Psoas muscle (tissue), 8 donors: ENCODE results near the gene GPC1. TPM values are rescaled to one million over a fixed set of nuclear protein-coding genes. Genes with fewer than 3 reads are reported as not detected.

Experiments used
- ATAC-seq, 4 donors: fragments of 200-7000 bp; cut with Tn5 transposase; one replicate each; pipeline ENCODE4 v1.9.1; 2020; ENCODE audit warnings: moderate library complexity in 3 of 4, mild to moderate bottlenecking in 2 of 4
- DNase-seq, 2 donors: peaks; one replicate each; pipeline ENCODE4 v3.0.0-alpha.2; 2020
- H3K27ac ChIP-seq: fragments of 200-600 bp; one replicate; pipeline ENCODE4 v1.8.0; 2022
- H3K27me3 ChIP-seq, 3 donors: fragments of 200-600 bp in 1 of 3; one replicate each; pipeline versions ENCODE4 v1.6.1 to v1.8.0; 2013 to 2022; ENCODE audit warnings: low read length in 2 of 3, mild to moderate bottlenecking in 2 of 3, moderate library complexity in 1 of 3; ENCODE audit not compliant: insufficient read depth in 3 of 3
- H3K36me3 ChIP-seq, 2 donors: fragments of 200-600 bp in 1 of 2; one replicate each; pipeline versions ENCODE4 v1.6.1 to v1.8.0; 2013 to 2022; ENCODE audit warnings: low read depth in 1 of 2, mild to moderate bottlenecking in 1 of 2, moderate library complexity in 1 of 2; ENCODE audit not compliant: insufficient read depth in 1 of 2
- H3K4me1 ChIP-seq: fragments of 200-600 bp; one replicate; pipeline ENCODE4 v1.8.0; 2022
- H3K4me3 ChIP-seq: fragments of 200-600 bp; one replicate; pipeline ENCODE4 v1.8.0; 2022; ENCODE audit warnings: mild to moderate bottlenecking
- H3K9me3 ChIP-seq: fragments of 200-600 bp; one replicate; pipeline ENCODE4 v1.8.0; 2022
- whole genome bisulfite sequencing, 3 donors: extraction: QIAGEN DNeasy Blood & Tissue Kit; methylation state at CpG; one replicate each; pipeline versions ENCODE4 v1.1.6 to v1.1.7; 2013; 5-methylcytosine and 5-hydroxymethylcytosine counted together
- intact Hi-C, 2 donors: fragments of 100-400 bp; cut with DNase I; formaldehyde crosslinking; loops; one replicate each; pipeline versions ENCODE4 v1.11.0 to v1.14.2; 2022
- polyA plus RNA-seq, 3 donors: library from polyadenylated mRNA; stranded (reverse); fragments of 200-250 nt; gene quantifications; one replicate each; pipeline ENCODE4 v1.2.3, GENCODE V29; 2013
- total RNA-seq, 4 donors: library from RNA; stranded (reverse); fragmentation: NEBNext Ultra II Directional in 2 of 4; extraction: Animal tissue kit (Norgen Biotek cat#: 25700) in 2 of 4; gene quantifications; one replicate each; pipeline versions ENCODE4 v1.2.1 to v1.2.4, GENCODE V29; 2021 to 2023
- TF ChIP-seq, protein P1 (sequence below): fragments of 200-600 bp; IDR thresholded peaks from one replicate; pipeline ENCODE4 v1.8.0; 2022; ENCODE audit warnings: antibody characterized with exemption
- donor health status: healthy with polysubstance abuse.
- donor health status: DM: no; HTN: no; CAD: no; lungs with moderate emphysema.
- donor health status: Bipolar disorder and iron deficiency.
- donor health status: healthy.
- donor health status: DM: yes; HTN: yes; CAD: no.
- donor health status: DM: no; HTN: no; CAD: no.
- donor health status: DM: no; HTN: no; CAD: no.
- donor health status: DM: yes; HTN: yes; CAD: no.

GPC1 gene
- total and polyA plus RNA-seq, 7 donors, result 85.4 to 180 (median 116) TPM

DNA sequence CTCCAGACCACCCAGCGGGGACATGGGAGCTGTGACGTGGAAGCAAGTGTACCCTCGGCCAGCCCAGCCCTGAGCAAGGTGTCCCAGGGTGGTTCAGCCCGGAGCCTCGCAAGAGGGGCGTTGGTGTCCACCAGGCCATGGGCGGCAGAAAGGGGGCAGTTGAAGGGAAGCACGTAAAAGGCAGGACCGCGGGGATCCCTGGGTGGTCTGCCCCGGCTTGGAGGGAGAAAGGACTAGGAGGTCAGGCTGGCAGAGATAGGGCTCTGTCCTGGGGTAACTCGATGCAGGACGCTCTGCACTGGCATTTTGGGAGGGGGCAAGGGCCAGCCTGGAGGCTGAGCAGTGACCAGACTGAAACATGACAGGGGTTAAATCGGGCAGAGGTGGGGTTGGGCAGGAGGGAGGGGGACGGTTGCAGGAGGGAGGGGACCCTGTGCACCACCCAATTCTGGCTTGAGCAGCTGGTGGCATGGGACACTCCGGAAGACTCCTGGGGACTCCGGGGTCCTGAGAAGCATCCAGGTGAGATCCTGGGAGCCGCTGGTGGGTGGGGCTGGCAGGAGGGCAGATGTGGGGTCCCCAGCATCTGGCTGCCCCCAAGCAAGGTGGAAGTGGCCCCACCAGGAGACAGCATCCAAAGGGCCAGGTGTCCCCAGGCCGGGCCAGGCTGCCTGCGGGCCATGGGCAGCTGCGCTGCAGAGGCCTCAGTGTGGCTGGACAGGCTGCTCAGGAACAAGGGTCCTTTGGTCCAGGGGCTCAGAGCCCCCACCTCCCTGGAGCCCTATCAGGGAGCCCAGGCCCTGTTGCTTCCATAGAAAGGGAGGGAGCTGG is 46.8 kb upstream of the GPC1 start:
- intact Hi-C loops, result loop anchor here (2.0 to 5.0 kb wide), 2 partner anchors 46 to 151 kb away; partner anchors contain the start of gene GPC1 (in 1 of the 2)
- Histone ChIP-seq H3K4me1 (peaks cover 37% of the 10 kb centered on the region), H3K27ac (peak overlapping the region; percentile 68), H3K36me3 (no peaks in the 10 kb centered on the region), H3K4me3 (no peak overlapping the region), H3K9me3 (no peaks in the 10 kb centered on the region), H3K27me3 (no peaks in the 10 kb centered on the region)
- TF ChIP-seq, protein P1, sequence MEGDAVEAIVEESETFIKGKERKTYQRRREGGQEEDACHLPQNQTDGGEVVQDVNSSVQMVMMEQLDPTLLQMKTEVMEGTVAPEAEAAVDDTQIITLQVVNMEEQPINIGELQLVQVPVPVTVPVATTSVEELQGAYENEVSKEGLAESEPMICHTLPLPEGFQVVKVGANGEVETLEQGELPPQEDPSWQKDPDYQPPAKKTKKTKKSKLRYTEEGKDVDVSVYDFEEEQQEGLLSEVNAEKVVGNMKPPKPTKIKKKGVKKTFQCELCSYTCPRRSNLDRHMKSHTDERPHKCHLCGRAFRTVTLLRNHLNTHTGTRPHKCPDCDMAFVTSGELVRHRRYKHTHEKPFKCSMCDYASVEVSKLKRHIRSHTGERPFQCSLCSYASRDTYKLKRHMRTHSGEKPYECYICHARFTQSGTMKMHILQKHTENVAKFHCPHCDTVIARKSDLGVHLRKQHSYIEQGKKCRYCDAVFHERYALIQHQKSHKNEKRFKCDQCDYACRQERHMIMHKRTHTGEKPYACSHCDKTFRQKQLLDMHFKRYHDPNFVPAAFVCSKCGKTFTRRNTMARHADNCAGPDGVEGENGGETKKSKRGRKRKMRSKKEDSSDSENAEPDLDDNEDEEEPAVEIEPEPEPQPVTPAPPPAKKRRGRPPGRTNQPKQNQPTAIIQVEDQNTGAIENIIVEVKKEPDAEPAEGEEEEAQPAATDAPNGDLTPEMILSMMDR, result no peak
- no peak for ATAC-seq
- 91 to 95% (median 93%) methylated on average over 21 of the region's 21 CpGs for WGBS, 3 donors
- peak; percentile 13 to 65 for DNase-seq

DNA sequence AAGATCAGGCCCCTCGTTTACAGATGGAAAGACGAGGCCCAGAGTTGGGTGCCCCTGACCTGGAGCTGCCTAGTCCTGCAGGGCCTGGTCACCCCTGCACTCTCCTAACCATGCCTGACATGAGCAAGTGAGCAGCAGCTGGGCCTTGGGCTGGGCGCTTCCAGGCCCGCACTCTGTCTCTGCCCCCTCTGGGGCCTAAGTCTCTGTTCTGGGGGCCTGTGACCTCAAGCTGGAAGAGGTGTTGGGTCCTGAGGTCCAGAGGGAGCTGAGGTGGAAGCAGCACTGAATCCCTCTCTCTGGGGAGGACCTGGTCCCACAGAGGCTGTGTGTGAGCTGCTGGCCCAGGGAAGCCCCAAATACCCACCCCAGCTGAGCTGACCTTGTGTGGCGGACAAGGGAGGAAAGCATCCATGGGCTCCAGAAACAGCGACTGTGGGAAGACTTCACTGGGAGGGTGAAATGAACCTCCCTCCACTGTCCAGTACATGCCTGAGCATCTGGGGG is 46.1 kb upstream of the GPC1 start:
- Histone ChIP-seq H3K36me3 (no peaks in the 10 kb centered on the region), H3K4me1 (peaks cover 31% of the 10 kb centered on the region), H3K27ac (no peak overlapping the region), H3K4me3 (no peak overlapping the region), H3K27me3 (no peaks in the 10 kb centered on the region), H3K9me3 (no peaks in the 10 kb centered on the region)
- WGBS, 3 donors, result 88 to 94% (median 94%) methylated on average over 6 of the region's 6 CpGs
- intact Hi-C loops, result loop anchor here (2.0 to 5.0 kb wide), 2 partner anchors 45 to 152 kb away; partner anchors contain the start of gene GPC1 (in 1 of the 2)
- ATAC-seq (no peak), DNase-seq (peak in 1 of 2 donors; percentile 32)
- TF ChIP-seq, protein P1, result no peak

DNA sequence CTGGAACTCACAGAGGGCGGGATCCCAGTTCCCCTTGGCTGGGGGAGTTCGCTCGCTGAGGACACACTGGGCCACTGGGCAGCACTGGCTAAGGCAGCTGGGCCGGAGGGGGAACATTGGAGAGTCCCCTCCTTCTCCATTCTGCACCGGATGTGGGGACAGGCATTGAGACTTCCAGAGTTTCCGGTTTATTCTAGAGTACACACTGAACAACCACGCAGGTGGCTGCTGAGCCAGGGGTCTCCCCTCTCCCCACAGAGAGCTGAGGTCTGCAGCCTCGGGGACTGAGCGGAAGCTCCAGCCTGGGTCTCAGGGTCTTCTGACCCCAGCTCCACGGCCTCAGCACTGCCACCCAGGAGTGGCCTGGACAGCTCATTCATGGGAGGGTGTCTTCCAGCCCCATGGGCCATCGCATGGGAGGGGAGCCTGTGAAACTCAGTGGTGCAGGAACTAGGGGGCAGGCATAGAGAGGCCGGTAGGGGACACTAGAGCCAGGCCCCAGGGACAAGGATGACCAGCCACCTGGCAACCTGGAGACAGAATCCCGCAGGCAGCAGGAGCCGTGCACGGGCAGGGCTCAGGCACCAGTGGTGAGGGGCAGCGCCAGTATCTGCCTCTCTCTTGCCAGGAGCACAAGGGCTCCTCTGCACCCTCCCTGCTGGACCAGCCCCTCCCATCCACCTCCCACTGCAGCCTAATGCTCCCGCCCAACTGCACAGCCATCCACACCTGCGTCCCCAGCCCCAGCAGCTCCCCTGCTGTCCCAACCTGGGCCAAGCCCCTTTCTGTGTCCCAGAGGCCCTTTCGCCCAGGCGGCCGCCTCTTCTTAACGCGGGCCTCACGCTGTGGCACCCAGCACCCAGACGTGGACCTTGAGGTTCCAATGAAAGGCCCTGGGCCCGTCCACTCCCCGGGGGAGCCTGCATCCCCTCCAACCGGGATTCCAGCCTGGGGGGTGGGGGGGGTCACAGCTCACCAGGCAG is 45.1 kb upstream of the GPC1 start:
- no peak for ATAC-seq
- H3K27ac ChIP-seq, result no peak overlapping the region
- intact Hi-C loops, result no loop called here
- 82 to 88% (median 84%) methylated on average over 26 to 28 of the region's 28 CpGs for WGBS, 3 donors
- H3K9me3 ChIP-seq, result no peaks in the 10 kb centered on the region
- peaks cover 29% of the 10 kb centered on the region for H3K4me1 ChIP-seq
- no peaks in the 10 kb centered on the region for H3K27me3 ChIP-seq
- H3K4me3 ChIP-seq, result no peak overlapping the region
- H3K36me3 ChIP-seq, result no peaks in the 10 kb centered on the region
- TF ChIP-seq, protein P1, result no peak
- peak; percentile 10 to 64 for DNase-seq

DNA sequence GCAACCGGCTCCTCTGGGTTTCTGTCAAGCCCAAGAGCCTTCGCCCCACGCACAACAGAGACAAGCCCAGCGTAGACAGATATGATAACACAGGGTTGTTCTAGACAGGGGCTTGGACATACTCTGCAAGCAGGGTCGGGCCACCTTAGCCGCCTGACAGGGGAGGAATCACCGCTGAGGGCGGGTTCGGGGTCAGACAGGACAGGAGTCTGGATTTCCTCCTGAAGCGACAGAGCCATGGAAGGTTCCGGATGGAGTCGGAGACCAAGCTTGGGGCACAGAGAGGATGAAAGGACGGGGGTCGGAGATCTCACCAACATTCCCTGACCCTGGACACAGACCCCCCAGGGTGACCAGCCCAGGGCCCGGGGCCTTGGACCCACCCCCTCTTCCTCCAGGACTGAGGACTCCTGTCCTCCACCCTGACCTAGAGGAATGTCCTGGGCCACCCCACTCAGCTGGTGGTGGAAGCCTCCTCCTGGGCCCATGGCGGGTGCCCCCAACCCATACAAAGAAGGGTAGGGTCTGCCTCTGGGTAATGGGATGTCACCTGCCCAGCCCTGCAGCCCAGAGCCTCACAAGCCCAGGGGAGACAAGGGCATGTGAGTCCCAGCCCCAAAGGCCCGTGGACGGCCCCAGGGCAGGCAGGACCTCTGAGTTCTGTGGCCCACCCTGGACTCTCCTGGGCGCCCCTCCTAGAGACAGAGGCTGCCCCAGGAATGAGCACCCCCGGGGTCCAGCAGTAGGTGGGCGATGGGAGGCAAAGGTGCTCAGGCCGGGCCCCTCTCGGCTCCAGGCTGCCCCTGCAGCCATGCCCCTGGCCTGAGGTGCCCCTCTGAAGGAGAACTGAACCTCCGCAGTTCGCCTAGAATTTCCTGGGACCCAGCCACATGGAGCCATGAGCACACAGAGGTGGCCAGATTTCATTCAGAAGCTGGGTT is 44.1 kb upstream of the GPC1 start:
- H3K4me1 ChIP-seq, result peaks cover 28% of the 10 kb centered on the region

More for the DNA sequence above, 44.1 kb upstream of the GPC1 start:
- Histone ChIP-seq H3K36me3 (no peaks in the 10 kb centered on the region), H3K9me3 (no peaks in the 10 kb centered on the region), H3K27ac (no peak overlapping the region), H3K4me3 (no peak overlapping the region), H3K27me3 (no peaks in the 10 kb centered on the region)
- intact Hi-C loops, result no loop called here
- DNase-seq, result peak; percentile 7 to 53
- no peak for ATAC-seq
- TF ChIP-seq, protein P1, result no peak
- WGBS, 3 donors, result 82 to 84% (median 84%) methylated on average over 24 to 25 of the region's 25 CpGs
